H1 (cell line): ENCODE measurements around the gene PHLPP1. TPM values are rescaled to one million over a fixed set of nuclear protein-coding genes. Genes with fewer than 3 reads are reported as not detected.

Experiments
- CTCF ChIA-PET: fragments of 300-600 bp; sonication (Branson Sonifier 250); formaldehyde crosslinking; loops from one replicate; lab custom pipeline; 2021; ENCODE audit not compliant: partially characterized antibody; lab: Charles Lee
- POLR2A ChIA-PET: fragments of 300-600 bp; sonication (Branson Sonifier 250); formaldehyde crosslinking; loops from one replicate; lab custom pipeline; 2021; ENCODE audit warnings: inconsistent platforms; ENCODE audit not compliant: partially characterized antibody; lab: Charles Lee
- DNase-seq, 2 experiments: peaks; one replicate each; pipeline versions ENCODE4 v3.0.0 to v3.0.0-alpha.2; 2010 to 2022; ENCODE audit warnings: low spot score in 2 of 2, low read depth in 1 of 2, mixed read lengths in 1 of 2
- FAIRE-seq: peaks from 2 replicates; lab custom pipeline; 2011; peaks lifted over from hg19 to GRCh38; lab: Jason Lieb, UNC
- H2AFZ ChIP-seq: 2 replicates; pipeline ENCODE4 v1.8.1; 2012; ENCODE audit warnings: low read length, inconsistent platforms
- H2AK5ac ChIP-seq: 2 replicates; pipeline ENCODE4 v1.6.1; 2013; ENCODE audit warnings: low read depth, low read length
- H2BK120ac ChIP-seq: replicated peaks from 2 replicates; pipeline ENCODE3; 2013; ENCODE audit warnings: low read depth, low read length, inconsistent platforms
- H2BK12ac ChIP-seq: 2 replicates; pipeline ENCODE4 v1.6.1; 2013; ENCODE audit warnings: low read depth, low read length
- H2BK15ac ChIP-seq: 2 replicates; pipeline ENCODE4 v1.6.1; 2013; ENCODE audit warnings: low read length
- H2BK20ac ChIP-seq: 2 replicates; pipeline ENCODE4 v1.6.1; 2013; ENCODE audit warnings: low read length
- H2BK5ac ChIP-seq: 2 replicates; pipeline ENCODE4 v1.6.1; 2013; ENCODE audit warnings: low read depth, low read length
- H3K14ac ChIP-seq: 2 replicates; pipeline ENCODE4 v1.6.1; 2013; ENCODE audit warnings: inconsistent platforms; ENCODE audit not compliant: insufficient read length
- H3K18ac ChIP-seq: 2 replicates; pipeline ENCODE4 v1.6.1; 2013; ENCODE audit warnings: low read length; ENCODE audit errors: extremely low read depth
- H3K23ac ChIP-seq: 2 replicates; pipeline ENCODE4 v1.6.1; 2013; ENCODE audit warnings: inconsistent platforms; ENCODE audit not compliant: insufficient read length
- H3K23me2 ChIP-seq: 2 replicates; pipeline ENCODE4 v1.6.1; 2013; ENCODE audit warnings: low read depth, low read length
- H3K27ac ChIP-seq: 2 replicates; pipeline ENCODE4 v1.6.1; 2011; ENCODE audit warnings: low read depth, low read length, inconsistent platforms
- H3K27me3 ChIP-seq, 4 experiments: replicated peaks in 1 of 4; 1 replicate in 1 of 4; 2 replicates in 3 of 4; pipeline versions ENCODE4 v1.6.1 to v1.8.1; 2011 to 2013; ENCODE audit warnings: low read length in 3 of 4, mild to moderate bottlenecking in 3 of 4, inconsistent platforms in 2 of 4, mixed read lengths in 2 of 4, moderate library complexity in 1 of 4; ENCODE audit not compliant: control insufficient read depth in 3 of 4, insufficient read depth in 3 of 4; ENCODE audit errors: extremely low read depth in 1 of 4
- H3K36me3 ChIP-seq, 4 experiments: 2 replicates each; pipeline versions ENCODE4 v1.6.1 to v1.8.1; 2011 to 2013; ENCODE audit warnings: mild to moderate bottlenecking in 4 of 4, low read length in 3 of 4, moderate library complexity in 2 of 4, control low read depth in 1 of 4, inconsistent platforms in 1 of 4; ENCODE audit not compliant: insufficient read depth in 4 of 4, control insufficient read depth in 2 of 4
- H3K4ac ChIP-seq: replicated peaks from 2 replicates; pipeline ENCODE3; 2013; ENCODE audit warnings: low read length, low read depth, mixed read lengths, inconsistent platforms; ENCODE audit not compliant: insufficient read length
- H3K4me1 ChIP-seq, 4 experiments: replicated peaks in 1 of 4; 1 replicate in 1 of 4; 2 replicates in 3 of 4; pipeline versions ENCODE4 v1.6.1 to v1.8.1; 2011 to 2013; ENCODE audit warnings: low read length in 3 of 4, inconsistent platforms in 2 of 4, mixed read lengths in 1 of 4; ENCODE audit not compliant: insufficient read depth in 4 of 4, control insufficient read depth in 3 of 4
- H3K4me2 ChIP-seq, 2 experiments: 2 replicates each; pipeline versions ENCODE4 v1.6.1 to v1.8.1; 2011 to 2013; ENCODE audit warnings: low read depth in 2 of 2, low read length in 2 of 2, control low read depth in 1 of 2, inconsistent platforms in 1 of 2, mild to moderate bottlenecking in 1 of 2; ENCODE audit not compliant: insufficient read depth in 1 of 2
- H3K4me3 ChIP-seq, 4 experiments: fragments of 200-600, 300-600 bp in 1 of 4; sonication (generic), shearing (Covaris generic), sonication (Bioruptor Twin) in 1 of 4; 2 replicates each; pipeline versions ENCODE4 v1.5.1 to v1.8.1; 2011 to 2016; ENCODE audit warnings: low read length in 4 of 4, low read depth in 3 of 4, control low read depth in 2 of 4, inconsistent platforms in 2 of 4, mild to moderate bottlenecking in 2 of 4, mixed read lengths in 1 of 4, moderate library complexity in 1 of 4; ENCODE audit not compliant: insufficient read depth in 2 of 4; ENCODE audit errors: extremely low read depth in 1 of 4
- H3K56ac ChIP-seq: replicated peaks from 2 replicates; pipeline ENCODE3; 2013; ENCODE audit warnings: low read depth, mild to moderate bottlenecking, mixed read lengths, low read length, inconsistent platforms; ENCODE audit not compliant: insufficient read length
- H3K79me1 ChIP-seq: 2 replicates; pipeline ENCODE4 v1.6.1; 2013; ENCODE audit warnings: low read depth, low read length, control low read depth
- H3K79me2 ChIP-seq, 2 experiments: 2 replicates each; pipeline versions ENCODE4 v1.6.1 to v1.8.1; 2012 to 2013; ENCODE audit warnings: low read length in 2 of 2, mild to moderate bottlenecking in 2 of 2, inconsistent platforms in 1 of 2; ENCODE audit not compliant: insufficient read depth in 2 of 2, control insufficient read depth in 1 of 2
- H3K9ac ChIP-seq, 4 experiments: replicated peaks in 1 of 4; 1 replicate in 1 of 4; 2 replicates in 3 of 4; pipeline versions ENCODE4 v1.6.1 to v1.8.1; 2011 to 2013; ENCODE audit warnings: low read depth in 3 of 4, low read length in 3 of 4, control low read depth in 2 of 4, mild to moderate bottlenecking in 2 of 4, moderate library complexity in 2 of 4, inconsistent platforms in 1 of 4; ENCODE audit errors: extremely low read depth in 1 of 4
- H3K9me3 ChIP-seq, 2 experiments: 2 replicates each; pipeline versions ENCODE4 v1.6.1 to v1.8.1; 2012 to 2013; ENCODE audit warnings: mild to moderate bottlenecking in 2 of 2, moderate library complexity in 2 of 2, control low read depth in 1 of 2, inconsistent platforms in 1 of 2, low read depth in 1 of 2, low read length in 1 of 2, mixed read lengths in 1 of 2; ENCODE audit not compliant: insufficient read depth in 2 of 2
- H4K20me1 ChIP-seq, 2 experiments: replicated peaks in 1 of 2; 2 replicates each; pipeline versions ENCODE3 to v1.8.1; 2011 to 2013; ENCODE audit warnings: inconsistent platforms in 2 of 2, low read length in 2 of 2, mild to moderate bottlenecking in 1 of 2; ENCODE audit not compliant: insufficient read depth in 2 of 2, control insufficient read depth in 1 of 2
- H4K5ac ChIP-seq: 2 replicates; pipeline ENCODE4 v1.6.1; 2013; ENCODE audit warnings: low read length, low read depth, mixed read lengths, inconsistent platforms; ENCODE audit not compliant: insufficient read length
- H4K8ac ChIP-seq: 2 replicates; pipeline ENCODE4 v1.8.0; 2013; ENCODE audit warnings: mild to moderate bottlenecking, moderate library complexity, low read length, inconsistent platforms; ENCODE audit not compliant: insufficient read depth; ENCODE audit errors: extremely low read depth
- H4K91ac ChIP-seq: replicated peaks from 2 replicates; pipeline ENCODE3; 2013; ENCODE audit warnings: low read length, mixed read lengths, inconsistent platforms; ENCODE audit not compliant: insufficient read length
- BRCA1 ChIP-seq: IDR thresholded peaks from 2 replicates; pipeline ENCODE4 v1.6.1; 2012; ENCODE audit warnings: low read depth, low read length, improper control_type of control experiment
- EGR1 ChIP-seq: IDR thresholded peaks from 2 replicates; pipeline ENCODE4 v1.6.1; 2011; ENCODE audit warnings: low read depth, low read length, borderline replicate concordance
- FOSL1 ChIP-seq: IDR thresholded peaks from 2 replicates; pipeline ENCODE4 v1.6.1; 2011; ENCODE audit warnings: mild to moderate bottlenecking, low read depth, low read length, moderate library complexity; ENCODE audit not compliant: insufficient read depth
- GABPA ChIP-seq: IDR thresholded peaks from 2 replicates; pipeline ENCODE4 v1.6.1; 2011; ENCODE audit warnings: mild to moderate bottlenecking, low read length, moderate library complexity, borderline replicate concordance; ENCODE audit not compliant: insufficient read depth
- HDAC2 ChIP-seq, 2 experiments: fragments of 300-600 bp in 1 of 2; sonication (generic) in 1 of 2; IDR thresholded peaks; 2 replicates each; pipeline ENCODE4 v1.6.1; 2011 to 2012; ENCODE audit warnings: low read depth in 2 of 2, low read length in 2 of 2, mild to moderate bottlenecking in 2 of 2, moderate library complexity in 2 of 2, borderline replicate concordance in 1 of 2, inconsistent platforms in 1 of 2
- JUND ChIP-seq: IDR thresholded peaks from 2 replicates; pipeline ENCODE4 v1.6.1; 2011; ENCODE audit warnings: mild to moderate bottlenecking, improper control_type of control experiment, low read length
- KDM1A ChIP-seq: fragments of 200-600, 300-600 bp; sonication (generic); IDR thresholded peaks from 2 replicates; pipeline ENCODE4 v1.7.1; 2016; ENCODE audit warnings: mild to moderate bottlenecking, low read length, borderline replicate concordance
- NANOG ChIP-seq: IDR thresholded peaks from 2 replicates; pipeline ENCODE4 v1.6.1; 2011; ENCODE audit warnings: low read length, low read depth, mild to moderate bottlenecking, inconsistent platforms; ENCODE audit not compliant: insufficient read depth, poor library complexity, severe bottlenecking
- RFX5 ChIP-seq: IDR thresholded peaks from 2 replicates; pipeline ENCODE4 v1.6.1; 2011; ENCODE audit warnings: low read depth, low read length, improper control_type of control experiment, borderline replicate concordance
- RNF2 ChIP-seq: fragments of 200-900, 300-1000 bp; sonication (generic); IDR thresholded peaks from 2 replicates; pipeline ENCODE4 v1.7.1; 2016; ENCODE audit warnings: borderline replicate concordance, low read depth, mild to moderate bottlenecking, antibody characterized with exemption, low read length; ENCODE audit not compliant: poor library complexity, severe bottlenecking; ENCODE audit errors: missing control alignments
- SP2 ChIP-seq: IDR thresholded peaks from 2 replicates; pipeline ENCODE4 v1.6.1; 2012; ENCODE audit warnings: mild to moderate bottlenecking, low read length, inconsistent platforms
- SRF ChIP-seq: IDR thresholded peaks from 2 replicates; pipeline ENCODE4 v1.6.1; 2011; ENCODE audit warnings: mild to moderate bottlenecking, low read depth, low read length, moderate library complexity
- TBP ChIP-seq: IDR thresholded peaks from 2 replicates; pipeline ENCODE4 v1.6.1; 2011; ENCODE audit warnings: low read depth, low read length, improper control_type of control experiment
- TCF12 ChIP-seq: IDR thresholded peaks from 2 replicates; pipeline ENCODE4 v1.6.1; 2011; ENCODE audit warnings: low read depth, mild to moderate bottlenecking, low read length
- WGBS, 2 experiments: shearing (Covaris generic) in 1 of 2; methylation state at CpG; one replicate each; pipeline versions ENCODE4 v1.1.6 to v1.1.7; 2013 to 2015; ENCODE audit warnings: low lambda C conversion rate in 2 of 2, mixed read lengths in 2 of 2, inconsistent platforms in 1 of 2, low coverage in 1 of 2, missing lambda C conversion rate in 1 of 2; ENCODE audit not compliant: insufficient replicate concordance in 2 of 2, insufficient coverage in 1 of 2, insufficient read length in 1 of 2; ENCODE audit errors: extremely low coverage in 1 of 2, missing lambda C conversion rate in 1 of 2; 5-methylcytosine and 5-hydroxymethylcytosine counted together
- polyA plus RNA-seq, 7 experiments: library from polyadenylated mRNA; depleted of rRNA in 3 of 7; stranded (reverse) in 5 of 7; unstranded in 2 of 7; fragments of >200 nt in 5 of 7; fragments of 200-250 nt in 2 of 7; gene quantifications; 1 replicate in 5 of 7; 2 replicates in 1 of 7; 4 replicates in 1 of 7; pipeline versions ENCODE4 v1.2.1 to v1.2.3, GENCODE V29; 2011 to 2013; ENCODE audit warnings: missing spikeins in 2 of 7, mixed read lengths in 2 of 7
- total RNA-seq: library from RNA; stranded (reverse); fragmentation: NEBNext Ultra II Directional; extraction: Animal tissue kit (Norgen Biotek cat#: 25700); gene quantifications from 2 replicates; pipeline ENCODE4 v1.2.1, GENCODE V29; 2021

Gene PHLPP1
- total and polyA plus RNA-seq, 2 of the 8 experiments (the other 6 are each of a cell fraction or from before 2014, with no cell fraction given): 28.0 to 66.3 TPM

GRCh38 chr18:62885804-62886203 lies 170.5 kb downstream of the PHLPP1 start:
- no peak overlapping the region for H3K18ac ChIP-seq
- H4K5ac ChIP-seq: no peak overlapping the region
- no peak overlapping the region for H3K23ac ChIP-seq
- H3K36me3 ChIP-seq: no peaks in the 10 kb centered on the region
- no peak overlapping the region for H2BK20ac ChIP-seq
- peaks cover 4 to 82% of the 10 kb centered on the region in 2 experiments; a peak in 3 of 4 replicates for H3K79me2 ChIP-seq
- H4K20me1 ChIP-seq: peaks cover 2 to 3% of the 10 kb centered on the region in 2 experiments
- H3K4me1 ChIP-seq: peaks cover 0 to 17% (median 7%) of the 10 kb centered on the region in 4 experiments; a peak in 6 of 7 replicates
- H4K91ac ChIP-seq: no peak overlapping the region
- WGBS, 2 experiments: 97% methylated on average over 3 of the region's 3 CpGs; no CpG with 5 or more reads in 1 of the 2 experiments
- no peak overlapping the region for H3K27ac ChIP-seq
- no peak overlapping the region for H2BK12ac ChIP-seq
- no peak overlapping the region for H2AK5ac ChIP-seq
- DNase-seq (no peak), FAIRE-seq (no peak)
- H2AFZ ChIP-seq: no peak overlapping the region
- H3K4ac ChIP-seq: no peak overlapping the region
- H3K4me3 ChIP-seq: no peak overlapping the region
- H4K8ac ChIP-seq: no peak overlapping the region
- H2BK5ac ChIP-seq: no peak overlapping the region
- no peak overlapping the region for H3K4me2 ChIP-seq
- H3K14ac ChIP-seq: no peak overlapping the region
- no peaks in the 10 kb centered on the region for H3K23me2 ChIP-seq
- H3K56ac ChIP-seq: no peak overlapping the region
- H3K9me3 ChIP-seq: no peaks in the 10 kb centered on the region
- H2BK15ac ChIP-seq: no peak overlapping the region
- no peaks in the 10 kb centered on the region for H3K27me3 ChIP-seq
- ChIA-PET POLR2A (no interaction called here), CTCF (interaction anchor here (0.6 to 3.6 kb wide), 4 partner anchors 8 to 96 kb away, joined by 3 to 14 read pairs (median 3); no protein-coding TSS in a partner anchor)
- H3K9ac ChIP-seq: no peak overlapping the region
- H3K79me1 ChIP-seq: peaks cover 2% of the 10 kb centered on the region; the same call in 1 of the 2 replicates
- no peak overlapping the region for H2BK120ac ChIP-seq
- TF ChIP-seq GABPA (no peak), EGR1 (no peak), BRCA1 (no peak), RNF2 (no peak), HDAC2 (IDR thresholded peaks at IDR 0.05; ENCODE audit: borderline replicate concordance in 1 of 2, low read depth in 2 of 2, low read length in 2 of 2) (no peak), TBP (no peak), JUND (no peak), TCF12 (no peak), FOSL1 (no peak), RFX5 (no peak), SP2 (no peak), KDM1A (no peak), SRF (no peak), NANOG (no peak)
